Measurements from ENCODE around the gene TCF3.

The TCF3 gene

GRCh38 chr19:1619703-1620102 is 32.7 kb downstream of the TCF3 start:
- Histone ChIP-seq H3K79me2 (ENCODE audit: insufficient read depth, low read length) (peaks cover 38% of the 10 kb centered on the region), H4K20me1 (ENCODE audit: insufficient read depth, low read length) (peaks cover 68% of the 10 kb centered on the region), H3K4me3 (ENCODE audit: low read depth in 1 of 2, low read length in 2 of 2) (no peak overlapping the region), H3K4me2 (ENCODE audit: insufficient read depth, low read length) (no peak overlapping the region), H2AFZ (ENCODE audit: low read depth, low read length) (no peak overlapping the region), H3K36me3 (ENCODE audit: insufficient read depth, low read length) (peaks cover 97% of the 10 kb centered on the region), H3K4me1 (ENCODE audit: insufficient read depth, low read length) (no peaks in the 10 kb centered on the region), H3K9me3 (ENCODE audit: insufficient read depth, low read length, severe bottlenecking) (no peaks in the 10 kb centered on the region), H3K27ac (ENCODE audit: low read length) (no peak overlapping the region), H3K9ac (ENCODE audit: low read depth, low read length) (no peak overlapping the region), H3K27me3 (ENCODE audit: insufficient read depth, low read length, poor library complexity) (no peaks in the 10 kb centered on the region)
- no peak for ATAC-seq (ENCODE audit: insufficient read depth, low read depth)
- no peak for DNase-seq
- TF ChIP-seq EZH2 (IDR thresholded peaks at IDR 0.05; ENCODE audit: borderline replicate concordance, low read depth, low read length, severe bottlenecking) = no peak
- TF ChIP-seq, protein P1, sequence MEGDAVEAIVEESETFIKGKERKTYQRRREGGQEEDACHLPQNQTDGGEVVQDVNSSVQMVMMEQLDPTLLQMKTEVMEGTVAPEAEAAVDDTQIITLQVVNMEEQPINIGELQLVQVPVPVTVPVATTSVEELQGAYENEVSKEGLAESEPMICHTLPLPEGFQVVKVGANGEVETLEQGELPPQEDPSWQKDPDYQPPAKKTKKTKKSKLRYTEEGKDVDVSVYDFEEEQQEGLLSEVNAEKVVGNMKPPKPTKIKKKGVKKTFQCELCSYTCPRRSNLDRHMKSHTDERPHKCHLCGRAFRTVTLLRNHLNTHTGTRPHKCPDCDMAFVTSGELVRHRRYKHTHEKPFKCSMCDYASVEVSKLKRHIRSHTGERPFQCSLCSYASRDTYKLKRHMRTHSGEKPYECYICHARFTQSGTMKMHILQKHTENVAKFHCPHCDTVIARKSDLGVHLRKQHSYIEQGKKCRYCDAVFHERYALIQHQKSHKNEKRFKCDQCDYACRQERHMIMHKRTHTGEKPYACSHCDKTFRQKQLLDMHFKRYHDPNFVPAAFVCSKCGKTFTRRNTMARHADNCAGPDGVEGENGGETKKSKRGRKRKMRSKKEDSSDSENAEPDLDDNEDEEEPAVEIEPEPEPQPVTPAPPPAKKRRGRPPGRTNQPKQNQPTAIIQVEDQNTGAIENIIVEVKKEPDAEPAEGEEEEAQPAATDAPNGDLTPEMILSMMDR (IDR thresholded peaks at IDR 0.05; ENCODE audit: borderline replicate concordance, extremely low read depth, low read length, poor library complexity, severe bottlenecking) = no peak

GRCh38 chr19:1619094-1619439 is 33.3 kb downstream of the TCF3 start:
- H3K36me3 ChIP-seq (ENCODE audit: insufficient read depth, low read length) = peaks cover 97% of the 10 kb centered on the region
- TF ChIP-seq EZH2 (IDR thresholded peaks at IDR 0.05; ENCODE audit: borderline replicate concordance, low read depth, low read length, severe bottlenecking) = no peak
- TF ChIP-seq, protein P1 (IDR thresholded peaks at IDR 0.05; ENCODE audit: borderline replicate concordance, extremely low read depth, low read length, poor library complexity, severe bottlenecking) = no peak
- H3K79me2 ChIP-seq (ENCODE audit: insufficient read depth, low read length) = peaks cover 34% of the 10 kb centered on the region

DNA sequence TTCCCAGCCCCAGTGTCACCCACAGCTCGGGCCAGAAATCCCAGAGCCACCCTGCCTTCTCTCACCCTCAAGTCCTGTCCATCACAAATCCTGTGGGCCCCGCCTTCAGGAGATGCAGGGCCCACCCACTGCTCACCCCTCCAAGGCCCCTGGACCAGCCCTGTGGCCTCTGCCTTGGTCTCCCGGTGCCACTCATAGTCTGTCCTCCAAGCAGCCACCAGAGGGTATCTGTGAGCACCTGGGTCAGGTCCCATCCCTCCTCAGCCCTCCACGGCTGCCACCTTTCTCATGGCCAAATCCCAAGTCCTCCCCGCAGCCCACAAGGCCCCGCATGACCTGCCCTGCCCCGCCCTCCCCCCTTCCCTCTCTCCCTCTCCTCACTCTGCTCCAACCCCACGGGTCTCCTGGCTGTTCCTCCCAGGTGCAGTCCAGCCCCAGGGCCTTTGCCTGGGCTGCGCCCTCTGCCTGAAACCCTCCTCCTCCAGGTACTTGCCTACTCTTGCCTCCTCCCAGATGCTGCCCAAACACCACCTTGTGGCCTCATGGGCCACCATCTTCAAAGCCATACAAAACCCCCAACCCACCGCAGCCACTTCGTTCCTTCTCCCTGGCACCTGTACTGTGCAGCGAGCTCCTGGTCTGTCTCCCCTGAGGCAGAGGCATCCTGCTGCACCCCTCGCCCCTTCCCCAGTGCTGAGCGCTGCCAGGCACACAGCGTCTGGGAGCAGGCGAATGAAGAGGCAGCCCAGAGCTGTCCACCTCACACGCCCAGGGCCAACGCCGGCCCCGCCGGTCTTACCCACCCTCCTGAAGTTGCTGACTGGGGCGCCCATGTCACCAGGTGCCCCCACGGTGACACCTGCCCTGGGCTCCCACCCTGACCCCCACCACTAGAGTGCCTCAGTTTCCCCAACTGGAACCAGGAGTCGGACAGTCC is 34.0 kb downstream of the TCF3 start:
- Histone ChIP-seq H3K27ac (ENCODE audit: low read length) (no peak overlapping the region), H3K79me2 (ENCODE audit: insufficient read depth, low read length) (peaks cover 34% of the 10 kb centered on the region), H3K9me3 (ENCODE audit: insufficient read depth, low read length, severe bottlenecking) (no peaks in the 10 kb centered on the region), H4K20me1 (ENCODE audit: insufficient read depth, low read length) (peaks cover 71% of the 10 kb centered on the region), H3K9ac (ENCODE audit: low read depth, low read length) (no peak overlapping the region), H2AFZ (ENCODE audit: low read depth, low read length) (no peak overlapping the region), H3K4me2 (ENCODE audit: insufficient read depth, low read length) (no peak overlapping the region), H3K4me3 (ENCODE audit: low read depth in 1 of 2, low read length in 2 of 2) (no peak overlapping the region), H3K36me3 (ENCODE audit: insufficient read depth, low read length) (peaks cover 97% of the 10 kb centered on the region), H3K4me1 (ENCODE audit: insufficient read depth, low read length) (no peaks in the 10 kb centered on the region), H3K27me3 (ENCODE audit: insufficient read depth, low read length, poor library complexity) (no peaks in the 10 kb centered on the region)
- peak; percentile 67 for ATAC-seq (ENCODE audit: insufficient read depth, low read depth)
- DNase-seq = peak; percentile 35
- TF ChIP-seq, protein P1 (IDR thresholded peaks at IDR 0.05; ENCODE audit: borderline replicate concordance, extremely low read depth, low read length, poor library complexity, severe bottlenecking) = peak; percentile 49
- no peak for TF ChIP-seq EZH2 (IDR thresholded peaks at IDR 0.05; ENCODE audit: borderline replicate concordance, low read depth, low read length, severe bottlenecking)

More at GRCh38 chr19:1619094-1619439, 33.3 kb downstream of the TCF3 start:
- no peak overlapping the region for H2AFZ ChIP-seq (ENCODE audit: low read depth, low read length)
- H3K27ac ChIP-seq (ENCODE audit: low read length) = no peak overlapping the region
- H3K4me1 ChIP-seq (ENCODE audit: insufficient read depth, low read length) = no peaks in the 10 kb centered on the region
- H3K9ac ChIP-seq (ENCODE audit: low read depth, low read length) = no peak overlapping the region
- no peak for DNase-seq
- no peak overlapping the region for H3K4me3 ChIP-seq (ENCODE audit: low read depth in 1 of 2, low read length in 2 of 2)
- H3K4me2 ChIP-seq (ENCODE audit: insufficient read depth, low read length) = no peak overlapping the region
- H4K20me1 ChIP-seq (ENCODE audit: insufficient read depth, low read length) = peaks cover 68% of the 10 kb centered on the region
- H3K27me3 ChIP-seq (ENCODE audit: insufficient read depth, low read length, poor library complexity) = no peaks in the 10 kb centered on the region
- no peak for ATAC-seq (ENCODE audit: insufficient read depth, low read depth)
- H3K9me3 ChIP-seq (ENCODE audit: insufficient read depth, low read length, severe bottlenecking) = no peaks in the 10 kb centered on the region
